NOMO-1 treated with dmso at 0.1 percent for 144 hours (cell line): ENCODE data around the gene LITAF.
"Not testable (repeated sequence)": the region's sequence is repeated elsewhere in the genome, so short reads cannot be mapped to it uniquely, and the experiment has no call there.

Experiments
- DNase-seq: peaks from one replicate; lab custom pipeline; 2025; ENCODE audit not compliant: unreplicated experiment; lab: John Stamatoyannopoulos, UW

Gene LITAF

GRCh38 chr16:11576427-11577289 lies 10.1 kb downstream of the LITAF start:
- DNase-seq = no peak

- no peak for DNase-seq
These were observed 11.5 kb downstream of the LITAF start for GRCh38 chr16:11575223-11575589.

- no peak for DNase-seq
These were observed 14.3 kb downstream of the LITAF start for GRCh38 chr16:11572301-11572995.

GRCh38 chr16:11571549-11571948 lies 15.2 kb downstream of the LITAF start:
- no peak for DNase-seq

GRCh38 chr16:11570806-11571205 lies 15.9 kb downstream of the LITAF start:
- DNase-seq = no peak

- DNase-seq = no peak
These were observed 16.5 kb downstream of the LITAF start for GRCh38 chr16:11570258-11570657.

- DNase-seq = no peak
These were observed 20.3 kb downstream of the LITAF start for GRCh38 chr16:11566398-11566797.

GRCh38 chr16:11565665-11566064 lies 21.1 kb downstream of the LITAF start:
- no peak for DNase-seq

- no peak for DNase-seq
These were observed 22.4 kb downstream of the LITAF start for GRCh38 chr16:11564046-11564926.

GRCh38 chr16:11563493-11564040 lies 23.2 kb downstream of the LITAF start:
- no peak for DNase-seq

- DNase-seq = no peak
These were observed 23.8 kb downstream of the LITAF start for GRCh38 chr16:11562941-11563340.

GRCh38 chr16:11562411-11562810 lies 24.3 kb downstream of the LITAF start:
- DNase-seq = no peak

GRCh38 chr16:11561856-11562255 lies 24.9 kb downstream of the LITAF start:
- DNase-seq = no peak

GRCh38 chr16:11561454-11561805 lies 25.3 kb downstream of the LITAF start:
- no peak for DNase-seq

- DNase-seq = no peak
These were observed 25.8 kb downstream of the LITAF start for GRCh38 chr16:11560701-11561453.

- DNase-seq = not testable (repeated sequence)
These were observed 28.4 kb downstream of the LITAF start for GRCh38 chr16:11558308-11558823.

- DNase-seq = no peak
These were observed 28.9 kb downstream of the LITAF start for GRCh38 chr16:11557801-11558200.

GRCh38 chr16:11556945-11557720 lies 29.6 kb downstream of the LITAF start:
- no peak for DNase-seq

GRCh38 chr16:11556214-11556819 lies 30.4 kb downstream of the LITAF start:
- no peak for DNase-seq
